WTC11 (cell line): ENCODE measurements around the gene DDX10.

ENCODE experiments used
- ATF3 ChIP-seq: sonication (generic); formaldehyde crosslinking; conservative IDR thresholded peaks from 2 replicates; pipeline ENCODE4 v1.8.1; 2022; ENCODE audit warnings: mild to moderate bottlenecking, missing genetic modification reagents
- CTCF ChIP-seq: fragments of 200-600 bp; IDR thresholded peaks from 2 replicates; pipeline ENCODE4 v1.8.0; 2022; ENCODE audit warnings: antibody characterized with exemption
- STAT6 ChIP-seq: sonication (generic); formaldehyde crosslinking; conservative IDR thresholded peaks from 2 replicates; pipeline ENCODE4 v1.8.1; 2023; ENCODE audit warnings: mild to moderate bottlenecking, low read depth, missing genetic modification reagents, moderate library complexity
- ZNF232 ChIP-seq: sonication (generic); formaldehyde crosslinking; IDR thresholded peaks from 2 replicates; pipeline ENCODE4 v1.8.0; 2022; ENCODE audit warnings: mild to moderate bottlenecking, missing genetic modification reagents
- ZNF512 ChIP-seq: sonication (generic); formaldehyde crosslinking; IDR thresholded peaks from 2 replicates; pipeline ENCODE4 v1.8.1; 2022; ENCODE audit warnings: missing genetic modification reagents, borderline replicate concordance

GRCh38 chr11:108616549-108616948 is 48.3 kb upstream of the DDX10 start:
- TF ChIP-seq STAT6, result no peak
- no peak for TF ChIP-seq ZNF512 (CRISPR knock-in tag)
- TF ChIP-seq ATF3 (CRISPR knock-in tag), result no peak
- no peak for TF ChIP-seq CTCF
- no peak for TF ChIP-seq ZNF232
